ENCODE results near the gene EXD3.

Gene EXD3

DNA sequence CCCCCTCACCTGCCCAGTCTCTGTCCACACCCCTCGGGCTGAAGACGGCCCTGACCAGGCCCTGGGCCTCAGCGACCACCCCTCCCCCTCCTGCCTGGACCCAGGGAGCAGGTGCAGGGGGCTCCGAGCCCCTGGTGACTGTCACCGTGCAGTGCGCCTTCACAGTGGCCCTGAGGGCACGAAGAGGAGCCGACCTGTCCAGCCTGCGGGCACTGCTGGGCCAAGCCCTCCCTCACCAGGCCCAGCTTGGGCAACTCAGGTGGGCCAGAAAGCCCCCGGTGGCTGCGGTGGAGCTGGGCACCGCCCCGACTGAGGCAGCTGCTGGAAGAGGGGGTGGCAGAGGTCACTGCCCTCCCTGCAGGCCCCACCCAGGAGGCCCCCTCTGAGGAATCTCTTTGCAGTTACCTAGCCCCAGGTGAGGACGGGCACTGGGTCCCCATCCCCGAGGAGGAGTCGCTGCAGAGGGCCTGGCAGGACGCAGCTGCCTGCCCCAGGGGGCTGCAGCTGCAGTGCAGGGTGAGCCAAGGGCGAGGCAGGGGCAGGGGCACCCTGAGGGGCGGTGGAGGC lies 10.5 kb upstream of the EXD3 start:
- Histone ChIP-seq H3K27me3 (ENCODE audit: low read depth, low read length) (no peaks in the 10 kb centered on the region), H3K9me3 (ENCODE audit: control insufficient read depth in 1 of 2, low read length in 2 of 2) (no peaks in the 10 kb centered on the region), H3K27ac (ENCODE audit: low read length) (no peak overlapping the region), H3K36me3 (ENCODE audit: control insufficient read depth in 1 of 2, insufficient read depth in 2 of 2, low read length in 2 of 2) (no peaks in the 10 kb centered on the region), H3K4me3 (ENCODE audit: low read depth in 1 of 2, low read length in 2 of 2) (no peak overlapping the region), H3K4me1 (ENCODE audit: control insufficient read depth in 1 of 2, insufficient read depth in 2 of 2, low read length in 2 of 2) (peaks cover 0 to 19% of the 10 kb centered on the region in 2 donors)

- H3K36me3 ChIP-seq (ENCODE audit: control insufficient read depth in 1 of 2, insufficient read depth in 2 of 2, low read length in 2 of 2) = no peaks in the 10 kb centered on the region
- H3K4me1 ChIP-seq (ENCODE audit: control insufficient read depth in 1 of 2, insufficient read depth in 2 of 2, low read length in 2 of 2) = peaks cover 0 to 19% of the 10 kb centered on the region in 2 donors
- H3K4me3 ChIP-seq (ENCODE audit: low read depth in 1 of 2, low read length in 2 of 2) = no peak overlapping the region
- H3K9me3 ChIP-seq (ENCODE audit: control insufficient read depth in 1 of 2, low read length in 2 of 2) = no peaks in the 10 kb centered on the region
- no peaks in the 10 kb centered on the region for H3K27me3 ChIP-seq (ENCODE audit: low read depth, low read length)
- H3K27ac ChIP-seq (ENCODE audit: low read length) = no peak overlapping the region
Observed at GRCh38 chr9:137432687-137433348, 9.9 kb upstream of the EXD3 start.

DNA sequence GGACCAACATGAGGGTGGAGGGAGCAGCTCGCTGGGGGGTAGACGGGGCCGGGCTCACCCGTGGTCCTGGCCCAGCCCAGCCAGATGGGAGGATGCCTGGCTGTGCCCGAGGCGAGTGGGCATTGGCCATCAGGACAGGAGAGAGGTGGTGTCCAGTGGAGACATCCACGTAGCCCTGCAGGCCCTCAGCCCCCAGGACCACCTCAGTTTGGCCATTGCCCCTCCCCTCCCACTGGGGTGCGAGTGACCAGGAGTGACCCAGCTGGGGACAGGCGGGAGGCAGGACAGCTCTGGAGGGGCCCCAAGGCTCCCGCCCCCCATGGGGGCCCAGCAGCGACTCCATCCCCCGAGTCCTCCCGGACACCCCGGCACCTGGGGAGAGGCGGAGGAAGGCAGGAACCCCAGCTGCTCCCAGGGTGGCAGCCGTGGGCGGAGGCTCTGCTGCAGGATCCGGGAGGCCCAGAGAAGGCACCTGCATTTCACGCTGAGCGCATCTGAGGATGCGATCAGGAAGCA lies 8.5 kb upstream of the EXD3 start:
- peaks cover 0 to 18% of the 10 kb centered on the region in 2 donors for H3K4me1 ChIP-seq (ENCODE audit: control insufficient read depth in 1 of 2, insufficient read depth in 2 of 2, low read length in 2 of 2)
- H3K4me3 ChIP-seq (ENCODE audit: low read depth in 1 of 2, low read length in 2 of 2) = no peak overlapping the region
- no peak overlapping the region for H3K27ac ChIP-seq (ENCODE audit: low read length)
- H3K27me3 ChIP-seq (ENCODE audit: low read depth, low read length) = no peaks in the 10 kb centered on the region
- H3K9me3 ChIP-seq (ENCODE audit: control insufficient read depth in 1 of 2, low read length in 2 of 2) = no peaks in the 10 kb centered on the region
- H3K36me3 ChIP-seq (ENCODE audit: control insufficient read depth in 1 of 2, insufficient read depth in 2 of 2, low read length in 2 of 2) = no peaks in the 10 kb centered on the region

DNA sequence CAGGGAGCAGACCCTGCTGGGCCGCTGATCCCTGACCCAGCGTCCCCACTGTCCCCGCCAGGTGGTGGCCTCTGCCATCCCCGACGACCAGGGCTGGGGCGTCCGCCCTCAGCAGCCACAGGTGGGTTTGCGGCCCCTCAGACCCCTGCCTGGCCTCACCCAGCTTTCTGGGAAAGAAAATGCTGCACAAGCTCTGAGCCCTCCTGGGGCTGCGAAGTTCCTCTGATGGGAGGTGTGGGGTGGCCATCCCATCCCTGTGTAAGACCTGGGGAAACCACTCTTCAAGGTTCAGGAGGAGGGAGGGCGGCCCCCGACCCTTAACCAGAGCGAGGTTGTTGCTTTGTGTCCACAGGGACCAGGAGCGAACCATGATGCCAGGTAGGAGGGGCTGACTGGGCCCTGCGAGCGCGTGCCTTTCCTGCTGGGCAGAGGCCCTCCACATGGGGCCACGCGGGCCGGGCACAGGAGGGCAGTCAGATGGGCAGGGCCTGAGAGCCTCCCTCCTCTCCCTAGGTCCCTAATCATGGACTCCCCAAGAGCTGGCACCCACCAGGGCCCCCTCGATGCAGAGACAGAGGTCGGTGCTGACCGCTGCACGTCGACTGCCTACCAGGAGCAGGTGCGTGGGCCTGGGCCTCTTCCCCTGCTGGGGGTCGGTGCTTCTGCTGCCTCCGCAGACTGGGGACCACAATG lies 7.9 kb upstream of the EXD3 start:
- H3K9me3 ChIP-seq (ENCODE audit: control insufficient read depth in 1 of 2, low read length in 2 of 2) = no peaks in the 10 kb centered on the region
- H3K27ac ChIP-seq (ENCODE audit: low read length) = no peak overlapping the region
- H3K4me1 ChIP-seq (ENCODE audit: control insufficient read depth in 1 of 2, insufficient read depth in 2 of 2, low read length in 2 of 2) = peaks cover 0 to 12% of the 10 kb centered on the region in 2 donors
- no peaks in the 10 kb centered on the region for H3K27me3 ChIP-seq (ENCODE audit: low read depth, low read length)
- H3K36me3 ChIP-seq (ENCODE audit: control insufficient read depth in 1 of 2, insufficient read depth in 2 of 2, low read length in 2 of 2) = no peaks in the 10 kb centered on the region
- H3K4me3 ChIP-seq (ENCODE audit: low read depth in 1 of 2, low read length in 2 of 2) = no peak overlapping the region

DNA sequence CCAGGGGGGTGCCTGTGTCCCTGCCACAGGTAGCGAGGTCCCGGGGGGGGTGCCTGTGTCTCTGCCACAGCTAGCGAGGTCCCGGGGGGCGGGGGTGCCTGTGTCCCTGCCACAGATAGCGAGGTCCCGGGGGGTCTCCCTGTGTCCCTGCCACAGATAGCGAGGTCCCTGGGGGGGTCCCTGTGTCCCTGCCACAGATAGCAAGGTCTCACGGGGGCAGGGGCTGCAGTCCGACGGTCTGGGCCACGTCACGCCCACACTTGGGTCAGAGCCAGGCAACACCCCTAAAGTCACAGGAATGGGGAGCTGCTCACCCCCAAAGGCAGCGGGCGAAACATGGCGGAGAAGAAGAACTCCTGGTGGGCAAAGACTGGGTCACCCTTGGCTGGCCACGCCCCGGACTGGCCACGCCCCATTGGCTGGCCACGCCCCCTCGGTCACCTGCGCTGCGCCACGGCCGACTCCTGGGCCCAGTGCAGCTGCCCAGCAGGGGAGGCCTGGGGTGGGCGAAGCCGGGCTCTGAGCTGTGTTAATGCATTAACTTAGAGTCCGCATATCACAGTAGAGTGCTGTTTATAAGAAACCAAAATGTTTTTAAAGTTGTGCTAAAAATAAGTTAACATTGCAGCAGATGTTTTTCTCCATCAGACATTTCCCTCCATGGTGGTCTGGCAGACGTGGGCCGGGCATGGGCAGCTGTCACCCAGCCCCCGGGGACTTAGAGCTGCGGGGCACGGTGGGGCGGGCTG lies 7.2 kb upstream of the EXD3 start:
- H3K9me3 ChIP-seq (ENCODE audit: control insufficient read depth in 1 of 2, low read length in 2 of 2) = no peaks in the 10 kb centered on the region
- no peak overlapping the region for H3K4me3 ChIP-seq (ENCODE audit: low read depth in 1 of 2, low read length in 2 of 2)
- no peak overlapping the region for H3K27ac ChIP-seq (ENCODE audit: low read length)
- no peaks in the 10 kb centered on the region for H3K36me3 ChIP-seq (ENCODE audit: control insufficient read depth in 1 of 2, insufficient read depth in 2 of 2, low read length in 2 of 2)
- no peaks in the 10 kb centered on the region for H3K27me3 ChIP-seq (ENCODE audit: low read depth, low read length)
- peaks cover 0 to 8% of the 10 kb centered on the region in 2 donors for H3K4me1 ChIP-seq (ENCODE audit: control insufficient read depth in 1 of 2, insufficient read depth in 2 of 2, low read length in 2 of 2)

DNA sequence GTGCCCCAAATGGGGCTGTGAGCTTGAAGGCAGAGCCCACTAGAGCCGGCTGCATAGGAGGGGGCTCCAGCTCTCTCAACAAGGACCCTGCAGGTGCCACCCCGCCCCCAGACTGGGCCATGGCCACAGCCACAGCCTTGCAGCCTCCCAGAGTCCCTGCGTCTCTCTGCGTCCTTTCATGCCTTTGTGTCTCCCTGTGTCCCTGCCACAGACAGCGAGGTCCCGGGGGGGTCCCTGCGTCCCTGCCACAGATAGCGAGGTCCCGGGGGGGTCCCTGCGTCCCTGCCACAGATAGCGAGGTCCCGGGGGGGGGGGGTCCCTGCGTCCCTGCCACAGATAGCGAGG lies 6.6 kb upstream of the EXD3 start:
- Histone ChIP-seq H3K9me3 (ENCODE audit: control insufficient read depth in 1 of 2, low read length in 2 of 2) (no peaks in the 10 kb centered on the region), H3K27me3 (ENCODE audit: low read depth, low read length) (no peaks in the 10 kb centered on the region), H3K27ac (ENCODE audit: low read length) (no peak overlapping the region), H3K36me3 (ENCODE audit: control insufficient read depth in 1 of 2, insufficient read depth in 2 of 2, low read length in 2 of 2) (no peaks in the 10 kb centered on the region), H3K4me3 (ENCODE audit: low read depth in 1 of 2, low read length in 2 of 2) (no peak overlapping the region), H3K4me1 (ENCODE audit: control insufficient read depth in 1 of 2, insufficient read depth in 2 of 2, low read length in 2 of 2) (peaks cover 0 to 13% of the 10 kb centered on the region in 2 donors)

GRCh38 chr9:137428841-137429545 lies 6.0 kb upstream of the EXD3 start:
- Histone ChIP-seq H3K36me3 (ENCODE audit: control insufficient read depth in 1 of 2, insufficient read depth in 2 of 2, low read length in 2 of 2) (no peaks in the 10 kb centered on the region), H3K4me1 (ENCODE audit: control insufficient read depth in 1 of 2, insufficient read depth in 2 of 2, low read length in 2 of 2) (peaks cover 0 to 16% of the 10 kb centered on the region in 2 donors), H3K9me3 (ENCODE audit: control insufficient read depth in 1 of 2, low read length in 2 of 2) (no peaks in the 10 kb centered on the region)

GRCh38 chr9:137428311-137428630 lies 5.3 kb upstream of the EXD3 start:
- H3K27ac ChIP-seq (ENCODE audit: low read length) = no peak overlapping the region
- no peaks in the 10 kb centered on the region for H3K9me3 ChIP-seq (ENCODE audit: control insufficient read depth in 1 of 2, low read length in 2 of 2)
- no peaks in the 10 kb centered on the region for H3K36me3 ChIP-seq (ENCODE audit: control insufficient read depth in 1 of 2, insufficient read depth in 2 of 2, low read length in 2 of 2)
- H3K4me3 ChIP-seq (ENCODE audit: low read depth in 1 of 2, low read length in 2 of 2) = no peak overlapping the region
- H3K27me3 ChIP-seq (ENCODE audit: low read depth, low read length) = no peaks in the 10 kb centered on the region
- H3K4me1 ChIP-seq (ENCODE audit: control insufficient read depth in 1 of 2, insufficient read depth in 2 of 2, low read length in 2 of 2) = peaks cover 0 to 17% of the 10 kb centered on the region in 2 donors

More at GRCh38 chr9:137428841-137429545, 6.0 kb upstream of the EXD3 start:
- Histone ChIP-seq H3K4me3 (ENCODE audit: low read depth in 1 of 2, low read length in 2 of 2) (no peak overlapping the region), H3K27ac (ENCODE audit: low read length) (no peak overlapping the region), H3K27me3 (ENCODE audit: low read depth, low read length) (no peaks in the 10 kb centered on the region)

DNA sequence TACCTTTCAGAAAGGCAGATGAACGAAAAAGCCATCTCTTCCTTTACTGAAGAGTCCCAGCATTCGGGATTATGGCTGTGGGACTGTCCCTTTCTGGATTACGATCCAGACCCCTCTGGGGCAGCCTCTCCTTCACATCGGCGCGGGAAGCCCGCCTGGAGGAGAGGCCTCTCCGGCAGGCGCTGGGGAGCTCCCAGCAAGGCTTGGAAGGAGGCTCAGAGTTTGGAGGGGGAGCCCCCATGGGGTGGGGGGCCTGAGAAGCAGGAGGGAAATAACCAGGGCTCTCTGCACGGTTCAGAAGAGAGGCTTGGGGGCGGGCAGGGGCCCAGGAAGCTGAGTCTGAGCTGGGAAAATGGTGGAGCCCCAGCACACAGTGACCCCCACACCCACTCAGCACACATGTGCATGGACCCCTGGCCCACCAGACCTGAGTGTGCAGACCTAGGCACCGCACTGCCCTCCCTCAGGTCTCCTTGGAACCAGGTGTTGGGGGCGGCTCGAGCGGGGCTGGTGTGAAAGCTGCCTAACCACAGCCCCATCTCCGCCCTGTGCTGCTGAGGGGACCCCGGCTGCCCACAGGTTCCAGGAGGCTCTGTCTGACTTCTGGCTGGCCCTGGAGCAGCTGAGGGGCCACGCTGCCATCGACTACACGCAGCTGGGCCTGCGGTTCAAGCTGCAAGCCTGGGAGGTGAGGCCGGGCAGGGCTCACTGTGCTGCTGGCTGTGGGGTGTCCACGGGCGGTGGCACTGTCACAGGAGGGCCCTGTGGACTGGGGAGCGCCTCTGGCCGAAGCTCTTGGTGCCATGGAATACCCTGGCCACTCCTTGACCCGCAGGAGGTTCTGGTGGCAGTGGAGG lies 4.7 kb upstream of the EXD3 start:
- H3K4me3 ChIP-seq (ENCODE audit: low read depth in 1 of 2, low read length in 2 of 2) = no peak overlapping the region
- H3K27ac ChIP-seq (ENCODE audit: low read length) = no peak overlapping the region
- no peaks in the 10 kb centered on the region for H3K36me3 ChIP-seq (ENCODE audit: control insufficient read depth in 1 of 2, insufficient read depth in 2 of 2, low read length in 2 of 2)
- H3K4me1 ChIP-seq (ENCODE audit: control insufficient read depth in 1 of 2, insufficient read depth in 2 of 2, low read length in 2 of 2) = peaks cover 0 to 17% of the 10 kb centered on the region in 2 donors
- no peaks in the 10 kb centered on the region for H3K27me3 ChIP-seq (ENCODE audit: low read depth, low read length)
- no peaks in the 10 kb centered on the region for H3K9me3 ChIP-seq (ENCODE audit: control insufficient read depth in 1 of 2, low read length in 2 of 2)

- no peaks in the 10 kb centered on the region for H3K9me3 ChIP-seq (ENCODE audit: control insufficient read depth in 1 of 2, low read length in 2 of 2)
- H3K36me3 ChIP-seq (ENCODE audit: control insufficient read depth in 1 of 2, insufficient read depth in 2 of 2, low read length in 2 of 2) = no peaks in the 10 kb centered on the region
- no peak overlapping the region for H3K4me3 ChIP-seq (ENCODE audit: low read depth in 1 of 2, low read length in 2 of 2)
- no peaks in the 10 kb centered on the region for H3K27me3 ChIP-seq (ENCODE audit: low read depth, low read length)
- no peak overlapping the region for H3K27ac ChIP-seq (ENCODE audit: low read length)
- H3K4me1 ChIP-seq (ENCODE audit: control insufficient read depth in 1 of 2, insufficient read depth in 2 of 2, low read length in 2 of 2) = peaks cover 0 to 29% of the 10 kb centered on the region in 2 donors
Observed at GRCh38 chr9:137426018-137426681, 3.2 kb upstream of the EXD3 start.

Data from muscle layer of duodenum (tissue), 2 donors.